Osteocyte (in vitro differentiated cells): ENCODE results near the gene CRY2. TPM values are rescaled to one million over a fixed set of nuclear protein-coding genes. Genes with fewer than 3 reads are reported as not detected.

Source experiments
- DNase-seq: peaks from one replicate; pipeline ENCODE4 v3.0.0; 2021; ENCODE audit warnings: mixed read lengths; ENCODE audit not compliant: unreplicated experiment; ENCODE audit errors: extremely low spot score
- H3K27ac Mint-ChIP-seq: one replicate; pipeline ENCODE4 v1.8.0; 2021; ENCODE audit warnings: mild to moderate bottlenecking, mixed read lengths; ENCODE audit not compliant: unreplicated experiment
- H3K27me3 Mint-ChIP-seq: one replicate; pipeline ENCODE4 v1.8.0; 2021; ENCODE audit warnings: mixed read lengths; ENCODE audit not compliant: unreplicated experiment
- H3K36me3 Mint-ChIP-seq: one replicate; pipeline ENCODE4 v1.8.0; 2021; ENCODE audit warnings: mixed read lengths; ENCODE audit not compliant: unreplicated experiment
- H3K4me1 Mint-ChIP-seq: one replicate; pipeline ENCODE4 v1.8.0; 2021; ENCODE audit warnings: mixed read lengths; ENCODE audit not compliant: unreplicated experiment
- H3K4me3 Mint-ChIP-seq: one replicate; pipeline ENCODE4 v1.8.0; 2021; ENCODE audit warnings: mild to moderate bottlenecking, moderate library complexity, mixed read lengths; ENCODE audit not compliant: unreplicated experiment
- H3K9me3 Mint-ChIP-seq: one replicate; pipeline ENCODE4 v1.8.0; 2021; ENCODE audit warnings: mixed read lengths; ENCODE audit not compliant: unreplicated experiment
- total RNA-seq: library from RNA; stranded (reverse); gene quantifications from 2 replicates; pipeline ENCODE4 v1.2.1, GENCODE V29; 2021
- TF ChIP-seq, protein P1 (sequence below): fragments of 200-600 bp; sonication (generic); IDR thresholded peaks from 2 replicates; pipeline ENCODE4 v1.5.0; 2021; ENCODE audit warnings: antibody characterized with exemption, mild to moderate bottlenecking, moderate library complexity

The CRY2 gene
- total RNA-seq, 1 donor from 2014 or later, result 18.6 TPM

DNA sequence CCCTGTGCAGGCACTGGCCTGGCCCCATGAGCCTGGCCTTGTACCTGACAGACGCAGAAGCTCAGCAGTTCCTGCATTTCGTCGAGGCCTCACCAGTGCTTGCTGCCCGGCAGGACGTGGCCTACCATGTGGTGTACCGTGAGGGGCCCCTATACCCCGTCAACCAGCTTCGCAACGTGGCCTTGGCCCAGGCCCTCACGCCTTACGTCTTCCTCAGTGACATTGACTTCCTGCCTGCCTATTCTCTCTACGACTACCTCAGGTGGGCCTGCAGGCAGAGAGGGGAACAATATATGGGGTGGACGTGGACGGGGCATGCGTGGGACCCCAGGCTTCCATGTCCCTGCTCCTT, 80.0 kb downstream of the CRY2 start:
- H3K36me3 Mint-ChIP-seq, result peaks cover 6% of the 10 kb centered on the region
- no peak for DNase-seq
- H3K27me3 Mint-ChIP-seq, result peaks cover 19% of the 10 kb centered on the region
- TF ChIP-seq, protein P1, sequence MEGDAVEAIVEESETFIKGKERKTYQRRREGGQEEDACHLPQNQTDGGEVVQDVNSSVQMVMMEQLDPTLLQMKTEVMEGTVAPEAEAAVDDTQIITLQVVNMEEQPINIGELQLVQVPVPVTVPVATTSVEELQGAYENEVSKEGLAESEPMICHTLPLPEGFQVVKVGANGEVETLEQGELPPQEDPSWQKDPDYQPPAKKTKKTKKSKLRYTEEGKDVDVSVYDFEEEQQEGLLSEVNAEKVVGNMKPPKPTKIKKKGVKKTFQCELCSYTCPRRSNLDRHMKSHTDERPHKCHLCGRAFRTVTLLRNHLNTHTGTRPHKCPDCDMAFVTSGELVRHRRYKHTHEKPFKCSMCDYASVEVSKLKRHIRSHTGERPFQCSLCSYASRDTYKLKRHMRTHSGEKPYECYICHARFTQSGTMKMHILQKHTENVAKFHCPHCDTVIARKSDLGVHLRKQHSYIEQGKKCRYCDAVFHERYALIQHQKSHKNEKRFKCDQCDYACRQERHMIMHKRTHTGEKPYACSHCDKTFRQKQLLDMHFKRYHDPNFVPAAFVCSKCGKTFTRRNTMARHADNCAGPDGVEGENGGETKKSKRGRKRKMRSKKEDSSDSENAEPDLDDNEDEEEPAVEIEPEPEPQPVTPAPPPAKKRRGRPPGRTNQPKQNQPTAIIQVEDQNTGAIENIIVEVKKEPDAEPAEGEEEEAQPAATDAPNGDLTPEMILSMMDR, result no peak
- H3K4me1 Mint-ChIP-seq, result peaks cover 15% of the 10 kb centered on the region
- no peak overlapping the region for H3K4me3 Mint-ChIP-seq
- H3K27ac Mint-ChIP-seq, result no peak overlapping the region
- H3K9me3 Mint-ChIP-seq, result no peaks in the 10 kb centered on the region

DNA sequence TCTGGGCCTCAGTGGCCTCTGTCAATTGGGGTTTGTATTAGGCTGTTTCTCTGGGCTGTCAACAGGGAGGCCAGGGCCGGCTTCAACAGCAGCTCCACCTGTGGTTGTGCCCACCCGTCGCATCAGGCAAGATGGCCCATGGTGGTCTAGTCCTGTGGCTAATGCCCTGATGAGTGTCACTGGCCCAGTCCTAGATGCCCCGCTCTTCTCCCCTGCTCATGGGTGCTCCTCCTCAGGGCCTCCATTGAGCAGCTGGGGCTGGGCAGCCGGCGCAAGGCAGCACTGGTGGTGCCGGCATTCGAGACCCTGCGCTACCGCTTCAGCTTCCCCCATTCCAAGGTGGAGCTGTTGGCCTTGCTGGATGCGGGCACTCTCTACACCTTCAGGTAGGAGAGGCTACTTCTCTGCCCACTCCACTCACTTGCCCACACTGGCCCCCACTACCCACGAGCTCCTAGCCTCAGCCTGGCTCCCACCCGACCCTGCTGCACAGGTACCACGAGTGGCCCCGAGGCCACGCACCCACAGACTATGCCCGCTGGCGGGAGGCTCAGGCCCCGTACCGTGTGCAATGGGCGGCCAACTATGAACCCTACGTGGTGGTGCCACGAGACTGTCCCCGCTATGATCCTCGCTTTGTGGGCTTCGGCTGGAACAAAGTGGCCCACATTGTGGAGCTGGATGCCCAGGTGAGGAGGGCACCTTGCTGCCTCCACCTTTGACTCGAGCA, 80.6 kb downstream of the CRY2 start:
- TF ChIP-seq, protein P1, result no peak
- Mint-ChIP-seq H3K36me3 (peaks cover 11% of the 10 kb centered on the region), H3K27ac (no peak overlapping the region), H3K27me3 (peaks cover 19% of the 10 kb centered on the region), H3K4me3 (no peak overlapping the region), H3K4me1 (peaks cover 15% of the 10 kb centered on the region), H3K9me3 (no peaks in the 10 kb centered on the region)
- no peak for DNase-seq

DNA sequence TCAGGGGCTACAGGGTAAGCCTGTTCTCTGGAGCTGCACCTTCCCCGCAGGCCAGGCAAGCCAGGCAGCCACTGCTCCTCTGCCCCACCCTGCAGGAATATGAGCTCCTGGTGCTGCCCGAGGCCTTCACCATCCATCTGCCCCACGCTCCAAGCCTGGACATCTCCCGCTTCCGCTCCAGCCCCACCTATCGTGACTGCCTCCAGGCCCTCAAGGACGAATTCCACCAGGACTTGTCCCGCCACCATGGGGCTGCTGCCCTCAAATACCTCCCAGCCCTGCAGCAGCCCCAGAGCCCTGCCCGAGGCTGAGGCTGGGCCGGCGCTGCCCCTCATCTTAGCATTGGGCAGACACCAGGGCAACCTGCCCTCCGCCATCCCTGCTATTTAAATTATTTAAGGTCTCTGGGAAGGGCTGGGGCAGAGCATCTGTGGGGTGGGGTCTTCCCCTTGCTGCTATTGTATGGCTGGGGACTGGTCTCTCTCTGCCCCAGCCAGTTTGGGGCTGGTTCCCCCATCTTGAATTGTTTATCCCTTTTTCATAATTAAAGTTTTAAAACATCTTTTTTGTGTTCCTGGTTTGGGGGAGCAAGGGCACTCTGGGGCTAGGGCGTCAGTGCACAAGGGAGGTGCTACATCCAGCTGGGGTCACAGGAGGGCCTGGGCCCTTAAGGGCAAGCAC, 81.4 kb downstream of the CRY2 start:
- Mint-ChIP-seq H3K27me3 (peaks cover 14% of the 10 kb centered on the region), H3K36me3 (peaks cover 18% of the 10 kb centered on the region), H3K4me3 (no peak overlapping the region), H3K27ac (no peak overlapping the region), H3K9me3 (no peaks in the 10 kb centered on the region), H3K4me1 (peaks cover 11% of the 10 kb centered on the region)
- TF ChIP-seq, protein P1, result no peak
- no peak for DNase-seq

DNA sequence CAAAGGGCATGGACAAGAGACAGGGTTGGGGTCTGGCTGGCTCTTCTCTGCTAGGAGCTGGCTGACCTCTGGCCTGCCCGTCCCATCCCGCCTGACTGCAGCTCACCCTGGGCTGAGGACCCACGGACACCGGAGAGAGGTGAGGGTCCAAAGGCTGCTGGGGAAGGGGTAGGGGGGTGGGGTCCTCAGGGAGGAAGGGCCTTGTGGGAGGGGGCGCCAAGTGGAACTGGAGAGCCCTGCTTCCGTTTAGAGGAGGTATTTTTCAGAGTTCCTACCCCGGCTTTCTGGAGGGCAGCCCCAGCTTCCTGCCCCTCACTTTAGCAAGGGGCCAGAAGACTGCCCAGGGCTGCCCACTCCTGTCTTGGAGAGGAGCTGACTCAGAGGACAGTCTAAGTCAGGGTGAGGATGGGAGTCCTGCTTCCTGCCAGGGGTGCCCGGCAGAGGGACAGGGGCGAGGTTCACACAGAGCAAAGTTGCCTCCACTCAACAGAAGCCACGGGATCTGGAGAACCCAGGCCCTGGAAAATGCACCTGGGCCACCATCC, 82.3 kb downstream of the CRY2 start:
- Mint-ChIP-seq H3K27ac (no peak overlapping the region), H3K4me3 (no peak overlapping the region), H3K27me3 (peaks cover 6% of the 10 kb centered on the region), H3K9me3 (no peaks in the 10 kb centered on the region), H3K36me3 (peaks cover 19% of the 10 kb centered on the region), H3K4me1 (peaks cover 8% of the 10 kb centered on the region)
- TF ChIP-seq, protein P1, result no peak
- no peak for DNase-seq

DNA sequence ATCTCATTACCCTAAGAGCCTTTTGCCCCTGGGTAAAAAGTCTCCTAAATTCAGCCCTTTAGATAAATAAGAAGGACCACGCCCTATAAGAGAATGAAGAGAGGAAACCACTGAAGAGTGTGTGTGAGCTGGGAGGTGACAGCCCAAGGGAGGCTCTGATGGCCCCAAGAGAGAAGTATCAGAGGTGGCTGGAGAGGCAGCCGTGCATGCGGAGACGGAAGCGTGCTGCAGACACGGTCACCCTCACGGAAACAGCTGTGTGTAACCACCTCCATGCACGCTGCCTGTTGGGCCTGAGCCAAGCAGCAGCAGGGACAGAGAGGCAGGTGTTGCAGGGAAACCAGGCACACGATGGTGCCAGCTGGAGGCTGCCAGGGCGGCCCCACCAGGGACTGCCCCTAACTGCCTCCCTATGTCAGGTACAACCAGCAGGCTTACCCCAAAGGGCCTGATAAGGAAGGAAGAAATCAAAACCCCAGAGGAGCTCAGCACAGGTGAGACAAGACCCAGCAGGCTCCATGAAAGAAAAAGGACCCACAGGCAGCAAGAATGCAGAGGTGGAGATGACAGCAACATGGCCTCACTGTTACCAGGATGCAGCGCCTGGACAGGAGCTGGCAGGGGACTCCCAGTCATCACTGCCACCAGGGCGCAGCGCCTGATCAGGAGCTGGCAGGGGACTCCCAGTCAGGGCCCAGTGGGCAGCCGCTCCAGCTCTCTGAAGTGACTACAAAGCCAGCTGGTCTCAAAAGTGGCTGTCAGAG, 82.9 kb downstream of the CRY2 start:
- Mint-ChIP-seq H3K27ac (no peak overlapping the region), H3K4me3 (no peak overlapping the region), H3K27me3 (peaks cover under 1% of the 10 kb centered on the region), H3K9me3 (no peaks in the 10 kb centered on the region), H3K36me3 (peaks cover 19% of the 10 kb centered on the region), H3K4me1 (peaks cover 8% of the 10 kb centered on the region)
- DNase-seq, result no peak
- TF ChIP-seq, protein P1, result no peak
